ENCODE data around the gene GABARAP. TPM values are rescaled to one million over a fixed set of nuclear protein-coding genes. Genes with fewer than 3 reads are reported as not detected.

Gene GABARAP
- total and polyA plus RNA-seq, 2 of the 8 experiments (the other 6 are each of a cell fraction or from before 2014, with no cell fraction given) = 252 to 581 TPM

DNA sequence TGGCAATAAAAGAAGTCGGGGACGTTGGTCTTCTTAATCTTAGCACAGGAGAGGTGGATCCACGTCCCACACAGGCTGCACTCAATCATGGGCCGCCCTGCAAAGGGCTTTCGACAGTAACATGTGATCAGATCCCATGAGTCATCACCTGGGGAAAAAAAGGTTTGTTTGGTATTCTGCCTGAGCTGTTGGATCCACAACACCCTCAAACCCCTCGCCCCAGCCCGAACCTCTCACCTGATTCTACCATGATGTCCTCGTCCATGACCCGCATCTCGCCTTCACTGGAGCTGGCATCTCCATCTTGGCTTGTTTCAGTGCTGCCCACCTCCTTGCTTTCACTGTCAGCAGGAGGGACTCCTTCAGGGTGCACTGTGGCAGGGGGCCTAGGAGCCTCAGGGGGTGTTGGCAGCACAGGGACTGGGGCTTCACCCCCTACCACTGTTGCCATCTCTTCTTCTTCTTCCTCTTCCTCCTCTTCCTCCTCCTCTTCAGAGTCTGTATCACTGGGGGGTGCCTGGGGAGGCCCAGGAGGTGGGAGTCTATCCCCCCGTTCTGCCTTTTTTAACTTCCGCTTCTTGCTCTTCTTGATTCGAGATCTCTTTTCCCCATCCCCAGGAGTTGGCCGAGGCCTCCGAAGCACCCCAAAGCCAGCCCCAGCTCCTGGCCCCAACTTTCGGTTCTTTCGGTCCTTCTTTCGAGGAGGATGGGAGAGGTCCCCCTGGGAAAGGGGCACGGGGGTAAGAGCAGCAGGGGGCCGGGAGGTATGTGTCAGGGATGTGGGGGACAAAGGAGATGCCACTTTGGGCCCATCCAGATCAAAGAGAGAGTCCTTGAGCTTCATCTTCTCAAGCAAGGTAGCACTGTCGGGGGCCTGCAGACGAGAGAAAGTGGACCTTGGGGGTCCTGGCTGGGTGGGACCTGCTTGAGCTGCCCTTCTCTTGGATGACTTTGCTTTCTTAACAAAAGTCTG is 6.3 kb downstream of the GABARAP start (continued):
- TF ChIP-seq, protein P1, sequence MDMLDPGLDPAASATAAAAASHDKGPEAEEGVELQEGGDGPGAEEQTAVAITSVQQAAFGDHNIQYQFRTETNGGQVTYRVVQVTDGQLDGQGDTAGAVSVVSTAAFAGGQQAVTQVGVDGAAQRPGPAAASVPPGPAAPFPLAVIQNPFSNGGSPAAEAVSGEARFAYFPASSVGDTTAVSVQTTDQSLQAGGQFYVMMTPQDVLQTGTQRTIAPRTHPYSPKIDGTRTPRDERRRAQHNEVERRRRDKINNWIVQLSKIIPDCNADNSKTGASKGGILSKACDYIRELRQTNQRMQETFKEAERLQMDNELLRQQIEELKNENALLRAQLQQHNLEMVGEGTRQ (IDR thresholded peaks at IDR 0.05; ENCODE audit: low read length) = no peak
- TF ChIP-seq POLR2AphosphoS5 (IDR thresholded peaks at IDR 0.05; ENCODE audit: low read depth, low read length) = no peak
- TF ChIP-seq KDM5A (IDR thresholded peaks at IDR 0.05; ENCODE audit: low read length) = no peak
- no peak for TF ChIP-seq SIRT6 (IDR thresholded peaks at IDR 0.05; ENCODE audit: low read length)
- TF ChIP-seq BACH1 (IDR thresholded peaks at IDR 0.05; ENCODE audit: low read length) = no peak
- TF ChIP-seq RNF2 (IDR thresholded peaks at IDR 0.05; ENCODE audit: borderline replicate concordance, low read depth, low read length, missing control alignments, poor library complexity, severe bottlenecking) = no peak
- no peak for TF ChIP-seq TAF1 (IDR thresholded peaks at IDR 0.05; ENCODE audit: low read depth, low read length)
- TF ChIP-seq SRF (IDR thresholded peaks at IDR 0.05; ENCODE audit: low read depth, low read length) = no peak
